Activated CD4-positive, alpha-beta memory T cell treated with anti-CD3 and anti-CD28 coated beads for 36 hours (primary cell): ENCODE measurements around the gene GZMB. TPM values are rescaled to one million over a fixed set of nuclear protein-coding genes. Genes with fewer than 3 reads are reported as not detected.
A peak's percentile ranks its signal among the peaks of the same experiment; 100 is the strongest.
"Not testable (repeated sequence)": the region's sequence is repeated elsewhere in the genome, so short reads cannot be mapped to it uniquely, and the experiment has no call there.

Experiments
- CTCF ChIA-PET: fragments of 350-600 bp; sonication (Branson Sonifier 250); formaldehyde crosslinking; loops from one replicate; lab custom pipeline; 2021; ENCODE audit warnings: antibody characterized with exemption, inconsistent platforms; lab: Charles Lee
- POLR2A ChIA-PET: fragments of 350-600 bp; sonication (Branson Sonifier 250); formaldehyde crosslinking; loops from one replicate; lab custom pipeline; 2021; ENCODE audit warnings: antibody characterized with exemption; lab: Charles Lee
- DNase-seq: peaks from one replicate; pipeline ENCODE4 v3.0.0-alpha.2; 2020
- H3K27ac Mint-ChIP-seq: one replicate; pipeline ENCODE4 v1.8.0; 2021; ENCODE audit warnings: mixed read lengths
- H3K27me3 Mint-ChIP-seq: one replicate; pipeline ENCODE4 v1.8.0; 2021; ENCODE audit warnings: mixed read lengths
- H3K36me3 Mint-ChIP-seq: one replicate; pipeline ENCODE4 v1.8.0; 2021; ENCODE audit warnings: mixed read lengths
- H3K4me1 Mint-ChIP-seq: one replicate; pipeline ENCODE4 v1.8.0; 2021; ENCODE audit warnings: low read depth, mixed read lengths
- H3K4me3 Mint-ChIP-seq: one replicate; pipeline ENCODE4 v1.8.0; 2021; ENCODE audit warnings: mild to moderate bottlenecking, mixed read lengths
- H3K9me3 Mint-ChIP-seq: one replicate; pipeline ENCODE4 v1.8.0; 2021; ENCODE audit warnings: mixed read lengths
- intact Hi-C: fragments of 100-400 bp; cut with micrococcal nuclease; formaldehyde crosslinking; loops from one replicate; pipeline ENCODE4 v1.15.1; 2023
- total RNA-seq, 2 experiments: library from RNA; stranded (reverse); gene quantifications; one replicate each; pipeline ENCODE4 v1.2.3, GENCODE V29; 2021

The GZMB gene
- total RNA-seq, 2 experiments from 2014 or later = 2,258 to 2,294 TPM

GRCh38 chr14:24669651-24670050 is 35.7 kb upstream of the GZMB start:
- Mint-ChIP-seq H3K4me1 (peaks cover 81% of the 10 kb centered on the region), H3K27me3 (no peaks in the 10 kb centered on the region), H3K4me3 (no peak overlapping the region), H3K27ac (peak overlapping the region; percentile 71), H3K36me3 (peaks cover 1% of the 10 kb centered on the region), H3K9me3 (no peaks in the 10 kb centered on the region)
- intact Hi-C loops = no loop called here
- POLR2A ChIA-PET = no interaction called here
- DNase-seq = no peak
- CTCF ChIA-PET = no interaction called here

GRCh38 chr14:24665440-24665991 is 31.5 kb upstream of the GZMB start:
- H3K4me3 Mint-ChIP-seq = peak overlapping the region; percentile 25
- intact Hi-C loops = loop anchor here (1.0 kb wide), 2 partner anchors 8 to 31 kb away; partner anchors contain the start of gene GZMB
- POLR2A ChIA-PET = interaction anchor here (0.7 to 1.1 kb wide), 3 partner anchors 28 to 33 kb away, joined by 3 to 4 read pairs (median 3); partner anchors contain the start of gene GZMB

GRCh38 chr14:24664366-24664765 is 30.4 kb upstream of the GZMB start:
- no peaks in the 10 kb centered on the region for H3K27me3 Mint-ChIP-seq
- no peak overlapping the region for H3K4me3 Mint-ChIP-seq
- H3K4me1 Mint-ChIP-seq = peaks cover 71% of the 10 kb centered on the region
- CTCF ChIA-PET = interaction anchor here (1.2 kb wide), 2 partner anchors 10 to 15 kb away, joined by 3 to 4 read pairs; no protein-coding TSS in a partner anchor
- H3K36me3 Mint-ChIP-seq = no peaks in the 10 kb centered on the region
- H3K9me3 Mint-ChIP-seq = no peaks in the 10 kb centered on the region
- DNase-seq = no peak
- POLR2A ChIA-PET = interaction anchor here (1.2 to 1.5 kb wide), 2 partner anchors 10 to 29 kb away, joined by 3 read pairs; no protein-coding TSS in a partner anchor
- intact Hi-C loops = no loop called here
- H3K27ac Mint-ChIP-seq = peak overlapping the region; percentile 57

More at GRCh38 chr14:24665440-24665991, 31.5 kb upstream of the GZMB start:
- Mint-ChIP-seq H3K27me3 (no peaks in the 10 kb centered on the region), H3K4me1 (peaks cover 74% of the 10 kb centered on the region), H3K9me3 (no peaks in the 10 kb centered on the region), H3K27ac (peak overlapping the region; percentile 57), H3K36me3 (no peaks in the 10 kb centered on the region)
- CTCF ChIA-PET = interaction anchor here (1.2 to 1.3 kb wide), 2 partner anchors 14 to 33 kb away, joined by 3 to 4 read pairs; no protein-coding TSS in a partner anchor
- peak; percentile 59 for DNase-seq

- Mint-ChIP-seq H3K9me3 (no peaks in the 10 kb centered on the region), H3K27me3 (no peaks in the 10 kb centered on the region), H3K4me3 (no peak overlapping the region), H3K36me3 (no peaks in the 10 kb centered on the region), H3K27ac (no peak overlapping the region), H3K4me1 (peaks cover 62% of the 10 kb centered on the region)
- intact Hi-C loops = no loop called here
- no peak for DNase-seq
- ChIA-PET POLR2A (interaction anchor here (0.9 kb wide), 1 partner anchor 32 kb away, joined by 3 read pairs; no protein-coding TSS in a partner anchor), CTCF (interaction anchor here (2.8 kb wide), 1 partner anchor 57 kb away, joined by 9 read pairs; no protein-coding TSS in a partner anchor)
These were observed 28.8 kb upstream of the GZMB start for GRCh38 chr14:24662753-24663152.

- H3K4me3 Mint-ChIP-seq = no peak overlapping the region
- ChIA-PET CTCF (interaction anchor here (1.4 to 2.8 kb wide), 2 partner anchors 18 to 54 kb away, joined by 4 to 9 read pairs; no protein-coding TSS in a partner anchor), POLR2A (no interaction called here)
- DNase-seq = no peak
- H3K4me1 Mint-ChIP-seq = peaks cover 40% of the 10 kb centered on the region
- H3K27ac Mint-ChIP-seq = peak overlapping the region; percentile 6
- no peaks in the 10 kb centered on the region for H3K9me3 Mint-ChIP-seq
- H3K36me3 Mint-ChIP-seq = no peaks in the 10 kb centered on the region
- peaks cover 3% of the 10 kb centered on the region for H3K27me3 Mint-ChIP-seq
- intact Hi-C loops = no loop called here
These were observed 26.1 kb upstream of the GZMB start for GRCh38 chr14:24659916-24660570.

GRCh38 chr14:24648361-24648760 is 14.4 kb upstream of the GZMB start:
- intact Hi-C loops, H3K27ac Mint-ChIP-seq, POLR2A ChIA-PET, H3K27me3 Mint-ChIP-seq, H3K36me3 Mint-ChIP-seq, H3K4me3 Mint-ChIP-seq, DNase-seq, H3K4me1 Mint-ChIP-seq, CTCF ChIA-PET: not testable (repeated sequence)
- H3K9me3 Mint-ChIP-seq = peaks cover 12% of the 10 kb centered on the region

- no peak for DNase-seq
- no peak overlapping the region for H3K4me3 Mint-ChIP-seq
- peak overlapping the region; percentile 5 for H3K27ac Mint-ChIP-seq
- peaks cover 11% of the 10 kb centered on the region for H3K4me1 Mint-ChIP-seq
- ChIA-PET POLR2A (no interaction called here), CTCF (no interaction called here)
- intact Hi-C loops = no loop called here
- H3K36me3 Mint-ChIP-seq = peaks cover 1% of the 10 kb centered on the region
- no peaks in the 10 kb centered on the region for H3K9me3 Mint-ChIP-seq
- H3K27me3 Mint-ChIP-seq = peaks cover 7% of the 10 kb centered on the region
These were observed 5.9 kb upstream of the GZMB start for GRCh38 chr14:24639905-24640304.

GRCh38 chr14:24639270-24639669 is 5.3 kb upstream of the GZMB start:
- DNase-seq = no peak
- POLR2A ChIA-PET = no interaction called here

GRCh38 chr14:24633353-24633752 is 637 bp downstream of the GZMB start:
- Mint-ChIP-seq H3K9me3 (no peaks in the 10 kb centered on the region), H3K27ac (peak overlapping the region; percentile 89), H3K27me3 (peaks cover 2% of the 10 kb centered on the region), H3K36me3 (peaks cover 26% of the 10 kb centered on the region), H3K4me3 (peak overlapping the region; percentile 79), H3K4me1 (peaks cover 12% of the 10 kb centered on the region)
- intact Hi-C loops = no loop called here
- DNase-seq = no peak
- ChIA-PET CTCF (interaction anchor here (1.2 to 2.3 kb wide), 5 partner anchors 28 to 60 kb away, joined by 3 to 13 read pairs (median 5); no protein-coding TSS in a partner anchor), POLR2A (interaction anchor here (1.0 to 1.8 kb wide), 4 partner anchors 28 to 41 kb away, joined by 3 to 14 read pairs (median 4); no protein-coding TSS in a partner anchor)

More at GRCh38 chr14:24639270-24639669, 5.3 kb upstream of the GZMB start:
- Mint-ChIP-seq H3K4me3 (no peak overlapping the region), H3K27me3 (peaks cover 7% of the 10 kb centered on the region), H3K9me3 (no peaks in the 10 kb centered on the region), H3K27ac (peak overlapping the region; percentile 5), H3K4me1 (peaks cover 14% of the 10 kb centered on the region), H3K36me3 (peaks cover 1% of the 10 kb centered on the region)
- intact Hi-C loops = no loop called here
- CTCF ChIA-PET = no interaction called here

GRCh38 chr14:24632761-24633160 is 1.2 kb downstream of the GZMB start:
- Mint-ChIP-seq H3K27ac (peak overlapping the region; percentile 89), H3K4me3 (peak overlapping the region; percentile 79), H3K27me3 (peaks cover 2% of the 10 kb centered on the region), H3K36me3 (peaks cover 26% of the 10 kb centered on the region), H3K4me1 (peaks cover 12% of the 10 kb centered on the region), H3K9me3 (no peaks in the 10 kb centered on the region)
- no peak for DNase-seq
- POLR2A ChIA-PET = interaction anchor here (1.4 kb wide), 1 partner anchor 33 kb away, joined by 3 read pairs; no protein-coding TSS in a partner anchor
- CTCF ChIA-PET = interaction anchor here (1.4 to 2.3 kb wide), 3 partner anchors 27 to 47 kb away, joined by 3 to 9 read pairs (median 5); no protein-coding TSS in a partner anchor
- intact Hi-C loops = no loop called here

- Mint-ChIP-seq H3K27ac (peak overlapping the region; percentile 89), H3K27me3 (peaks cover 2% of the 10 kb centered on the region), H3K4me3 (peak overlapping the region; percentile 79), H3K4me1 (peaks cover 12% of the 10 kb centered on the region), H3K9me3 (no peaks in the 10 kb centered on the region), H3K36me3 (peaks cover 26% of the 10 kb centered on the region)
- intact Hi-C loops = no loop called here
- ChIA-PET CTCF (interaction anchor here (1.5 kb wide), 1 partner anchor 34 kb away, joined by 3 read pairs; no protein-coding TSS in a partner anchor), POLR2A (interaction anchor here (1.4 kb wide), 1 partner anchor 33 kb away, joined by 3 read pairs; no protein-coding TSS in a partner anchor)
- DNase-seq = no peak
These were observed 1.7 kb downstream of the GZMB start for GRCh38 chr14:24632336-24632735.
